K562 (cell line): ENCODE data around the gene LRP3.

Experiments used
- ATF3 ChIP-seq, 2 experiments: fragments of 450-650 bp in 1 of 2; sonication (generic) in 1 of 2; formaldehyde crosslinking in 1 of 2; IDR thresholded peaks in 1 of 2; conservative IDR thresholded peaks in 1 of 2; 2 replicates each; pipeline versions ENCODE4 v1.6.1 to v1.8.1; 2016 to 2023; ENCODE audit warnings: mild to moderate bottlenecking in 2 of 2, moderate library complexity in 2 of 2, inconsistent platforms in 1 of 2, missing genetic modification reagents in 1 of 2
- BRCA1 ChIP-seq, 2 experiments: fragments of 450-650 bp in 1 of 2; sonication (generic) in 1 of 2; formaldehyde crosslinking in 1 of 2; IDR thresholded peaks; 2 replicates each; pipeline versions ENCODE4 v1.5.0 to v1.6.1; 2017 to 2020; ENCODE audit warnings: mild to moderate bottlenecking in 1 of 2, missing genetic modification reagents in 1 of 2
- BRF1 ChIP-seq: IDR thresholded peaks from 3 replicates; pipeline ENCODE4 v1.6.1; 2011; ENCODE audit warnings: borderline replicate concordance, mild to moderate bottlenecking; ENCODE audit not compliant: insufficient read length; ENCODE audit errors: extremely low read depth
- CREBBP ChIP-seq: IDR thresholded peaks from one replicate; pipeline ENCODE4 v1.6.1; 2012; ENCODE audit warnings: low read depth, mild to moderate bottlenecking, control low read depth, inconsistent platforms, low read length
- E4F1 ChIP-seq: fragments of 250-450 bp; sonication (Bioruptor Pico); IDR thresholded peaks from 2 replicates; pipeline ENCODE4 v1.5.0; 2021; ENCODE audit warnings: mild to moderate bottlenecking, borderline replicate concordance
- MAX ChIP-seq: sonication (generic); formaldehyde crosslinking; IDR thresholded peaks from 2 replicates; pipeline ENCODE4 v1.9.0; 2022; ENCODE audit warnings: mild to moderate bottlenecking, missing genetic modification reagents
- NCOA4 ChIP-seq: fragments of 450-650 bp; IDR thresholded peaks from 2 replicates; pipeline ENCODE4 v1.6.1; 2018; ENCODE audit warnings: mild to moderate bottlenecking; ENCODE audit not compliant: partially characterized antibody
- POLR2A ChIP-seq: fragments of 450-650 bp; conservative IDR thresholded peaks from 2 replicates; pipeline ENCODE4 v1.6.1; 2016
- RCOR1 ChIP-seq, 2 experiments: IDR thresholded peaks; 2 replicates each; pipeline ENCODE4 v1.6.1; 2012; ENCODE audit warnings: low read depth in 2 of 2, low read length in 2 of 2, borderline replicate concordance in 1 of 2, improper control_type of control experiment in 1 of 2
- ZNF707 ChIP-seq: fragments of 250-450 bp; sonication (Bioruptor Pico); conservative IDR thresholded peaks from 2 replicates; pipeline ENCODE4 v1.8.0; 2022; ENCODE audit warnings: inconsistent platforms, mild to moderate bottlenecking, moderate library complexity
- TF ChIP-seq, protein P1 (sequence below), 3 experiments: IDR thresholded peaks in 2 of 3; conservative IDR thresholded peaks in 1 of 3; 2 replicates each; pipeline ENCODE4 v1.5.1; 2011 to 2012; ENCODE audit warnings: low read length in 3 of 3, mild to moderate bottlenecking in 3 of 3, control low read depth in 2 of 3, improper control_type of control experiment in 1 of 3, inconsistent platforms in 1 of 3, low read depth in 1 of 3, mixed read lengths in 1 of 3, moderate library complexity in 1 of 3; ENCODE audit not compliant: insufficient read depth in 2 of 3

DNA sequence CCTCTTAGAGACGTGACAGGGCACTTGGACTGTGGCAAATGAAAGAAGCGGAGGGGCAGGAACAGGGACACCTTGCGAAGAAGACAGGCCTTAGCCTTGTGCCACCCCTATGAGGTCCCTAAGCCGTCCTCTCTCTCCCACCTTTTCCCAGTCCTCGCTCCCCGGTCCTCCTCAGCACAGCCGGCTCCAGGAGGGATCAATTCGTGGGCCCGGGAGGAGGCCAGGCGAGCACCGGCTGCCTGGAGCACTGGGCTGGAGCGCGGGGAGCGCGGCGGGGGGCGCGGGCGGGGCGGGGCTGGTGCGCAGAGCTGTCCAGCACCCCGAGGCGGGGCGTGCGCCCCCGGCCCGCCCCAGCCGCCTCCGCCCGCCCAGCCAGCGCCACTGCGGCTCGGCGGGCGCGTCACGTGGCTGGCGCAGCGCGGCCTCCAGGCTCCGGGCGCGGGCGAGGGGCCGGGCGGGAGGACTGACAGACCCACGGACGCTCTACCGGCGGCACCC lies at the start of gene LRP3:
- TF ChIP-seq ATF3 (IDR thresholded peaks at IDR 0.05) (no peak), ATF3 (CRISPR knock-in tag; conservative IDR thresholded peaks at IDR 0.05) (no peak), RCOR1 (IDR thresholded peaks at IDR 0.05; ENCODE audit: borderline replicate concordance in 1 of 2, low read depth in 2 of 2, low read length in 2 of 2) (no peak), BRF1 (no peak), E4F1 (no peak), ZNF707 (CRISPR knock-in tag) (no peak), NCOA4 (no peak), BRCA1 (IDR thresholded peaks at IDR 0.05) (no peak), BRCA1 (CRISPR knock-in tag; IDR thresholded peaks at IDR 0.05) (no peak), CREBBP (no peak), POLR2A (no peak), MAX (CRISPR knock-in tag) (no peak)
- TF ChIP-seq, protein P1, sequence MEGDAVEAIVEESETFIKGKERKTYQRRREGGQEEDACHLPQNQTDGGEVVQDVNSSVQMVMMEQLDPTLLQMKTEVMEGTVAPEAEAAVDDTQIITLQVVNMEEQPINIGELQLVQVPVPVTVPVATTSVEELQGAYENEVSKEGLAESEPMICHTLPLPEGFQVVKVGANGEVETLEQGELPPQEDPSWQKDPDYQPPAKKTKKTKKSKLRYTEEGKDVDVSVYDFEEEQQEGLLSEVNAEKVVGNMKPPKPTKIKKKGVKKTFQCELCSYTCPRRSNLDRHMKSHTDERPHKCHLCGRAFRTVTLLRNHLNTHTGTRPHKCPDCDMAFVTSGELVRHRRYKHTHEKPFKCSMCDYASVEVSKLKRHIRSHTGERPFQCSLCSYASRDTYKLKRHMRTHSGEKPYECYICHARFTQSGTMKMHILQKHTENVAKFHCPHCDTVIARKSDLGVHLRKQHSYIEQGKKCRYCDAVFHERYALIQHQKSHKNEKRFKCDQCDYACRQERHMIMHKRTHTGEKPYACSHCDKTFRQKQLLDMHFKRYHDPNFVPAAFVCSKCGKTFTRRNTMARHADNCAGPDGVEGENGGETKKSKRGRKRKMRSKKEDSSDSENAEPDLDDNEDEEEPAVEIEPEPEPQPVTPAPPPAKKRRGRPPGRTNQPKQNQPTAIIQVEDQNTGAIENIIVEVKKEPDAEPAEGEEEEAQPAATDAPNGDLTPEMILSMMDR (IDR thresholded peaks at IDR 0.05 in 2 of 3, conservative IDR thresholded peaks at IDR 0.05 in 1 of 3; ENCODE audit: insufficient read depth in 2 of 3, low read depth in 1 of 3, low read length in 3 of 3): no peak
